COLO668 (cell line): ENCODE data around the gene SLC9A4.
A peak's percentile ranks its signal among the peaks of the same experiment; 100 is the strongest.

Experiments
- DNase-seq: peaks from one replicate; lab custom pipeline; 2025; ENCODE audit not compliant: unreplicated experiment; lab: John Stamatoyannopoulos, UW

The SLC9A4 gene

DNA sequence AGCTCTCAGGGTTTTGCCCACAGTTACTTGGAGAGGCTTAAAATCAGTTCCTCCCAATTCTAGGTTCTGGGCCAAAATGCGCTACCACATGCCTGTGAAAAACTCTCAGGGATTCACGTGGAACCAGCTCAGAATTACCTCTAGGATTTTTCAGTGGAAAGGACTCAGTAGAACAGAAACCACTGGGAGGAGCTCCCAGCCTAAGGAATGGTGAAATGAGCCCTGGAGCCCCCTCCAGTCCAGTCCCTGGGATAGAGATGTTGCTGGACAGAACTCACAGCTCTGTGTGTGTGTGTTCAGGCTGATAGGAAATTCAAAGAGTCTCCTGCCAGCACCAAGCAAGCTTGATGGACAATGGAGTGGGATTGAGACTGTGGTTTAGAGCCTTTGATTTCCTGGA is 21.1 kb upstream of the SLC9A4 start:
- DNase-seq: no peak

DNA sequence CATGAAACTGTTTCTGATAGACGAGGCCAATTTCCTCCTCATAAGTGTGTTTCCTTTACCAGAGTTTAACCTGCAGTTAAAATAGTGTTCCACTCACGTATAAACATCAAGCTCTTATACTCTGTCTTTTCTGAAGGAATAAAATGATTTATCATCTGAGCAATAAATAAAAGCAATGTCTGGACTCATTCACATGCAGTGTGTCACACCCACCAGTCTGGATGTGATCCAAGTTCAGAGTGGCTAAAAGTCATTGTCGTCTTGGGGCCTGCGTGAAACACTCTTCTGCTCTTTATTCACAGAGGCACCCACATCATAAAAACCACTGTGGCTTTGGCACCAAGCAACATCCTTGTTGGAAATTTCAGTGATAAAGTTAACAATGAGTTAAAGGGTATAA is 19.5 kb upstream of the SLC9A4 start:
- DNase-seq: peak; percentile 33

DNA sequence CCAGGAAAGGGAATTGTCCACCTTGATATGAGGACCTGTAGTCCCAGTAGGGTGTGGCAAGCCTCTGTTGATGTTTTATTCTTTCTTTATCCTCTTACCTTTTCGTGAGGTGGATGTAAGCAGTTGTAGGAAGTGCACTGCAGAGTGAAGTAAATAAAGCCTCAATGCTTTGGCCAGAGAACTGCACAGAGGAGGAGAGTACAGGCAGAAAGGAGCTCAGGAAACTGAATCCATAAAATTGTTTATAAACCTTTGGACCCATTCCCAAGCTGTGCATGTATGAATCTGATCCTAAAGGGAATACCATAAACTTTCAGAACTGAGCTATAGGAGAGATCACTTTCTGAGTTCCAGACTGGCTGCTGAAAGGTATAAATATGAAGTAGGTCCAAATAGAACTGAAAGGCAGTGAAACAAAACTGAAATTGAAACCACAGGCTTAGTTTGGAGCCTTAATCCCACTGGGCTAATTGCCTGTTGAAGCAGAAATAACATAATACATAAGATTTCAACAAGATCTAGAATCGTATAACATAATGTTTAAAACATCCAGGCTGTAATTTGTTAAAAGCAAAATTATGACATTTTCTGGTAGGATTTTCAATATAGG is 17.9 kb upstream of the SLC9A4 start:
- DNase-seq: no peak

DNA sequence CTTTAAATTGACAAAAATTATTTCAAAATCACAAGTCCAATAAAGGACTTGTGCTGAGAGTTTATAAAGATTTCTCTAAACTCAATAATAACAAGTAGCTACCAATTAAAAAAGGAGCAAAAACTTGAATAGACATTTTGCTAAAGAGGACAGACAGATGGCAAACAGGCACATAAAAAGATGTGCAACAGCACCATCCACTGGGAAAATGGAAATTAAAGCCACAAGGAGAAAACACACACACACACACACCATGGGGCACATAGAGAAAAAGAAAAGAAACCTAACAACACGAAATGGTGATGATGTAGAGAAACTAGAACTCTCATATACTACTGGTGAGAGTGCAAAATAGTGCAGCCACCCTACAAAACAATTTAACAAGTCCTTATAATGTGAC is 12.6 kb upstream of the SLC9A4 start:
- no peak for DNase-seq

DNA sequence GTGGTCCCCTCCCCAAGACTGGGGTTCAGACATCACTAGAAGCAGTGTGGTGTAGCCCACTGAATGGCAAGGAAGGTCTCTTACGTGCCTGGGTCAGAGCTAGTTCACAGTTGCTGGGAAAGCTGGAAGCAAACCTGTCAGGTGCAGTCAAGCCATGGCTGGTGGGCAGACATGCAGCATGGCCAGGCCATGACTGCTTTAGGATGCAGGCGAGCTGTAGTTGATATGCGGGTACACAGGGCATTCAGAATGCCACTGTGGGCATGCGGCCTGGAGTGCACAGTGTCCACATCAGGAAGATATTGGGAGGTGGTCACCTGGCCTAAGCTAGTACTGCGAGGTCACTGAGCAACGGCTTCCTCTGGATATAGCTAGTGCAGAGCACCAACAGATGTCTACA is 11.8 kb upstream of the SLC9A4 start:
- DNase-seq: no peak

DNA sequence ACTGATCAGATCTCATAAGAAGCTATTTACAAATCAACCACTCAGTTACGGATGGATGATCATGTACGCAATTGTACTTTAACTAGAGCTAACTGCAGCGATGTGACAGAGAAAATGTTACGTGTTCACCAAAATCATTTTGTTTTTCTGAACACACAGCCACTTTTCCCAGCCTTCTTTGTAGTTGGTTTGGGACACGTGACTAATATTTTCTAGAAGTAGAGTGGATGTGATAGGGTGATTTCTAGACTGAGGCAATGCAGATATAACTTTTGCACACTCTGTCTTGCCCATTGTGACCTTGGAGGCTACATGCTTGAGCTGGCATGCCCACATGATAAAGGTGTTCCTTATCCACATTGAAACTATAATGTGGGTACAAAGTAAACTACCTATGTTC is 9.9 kb upstream of the SLC9A4 start:
- DNase-seq: no peak

DNA sequence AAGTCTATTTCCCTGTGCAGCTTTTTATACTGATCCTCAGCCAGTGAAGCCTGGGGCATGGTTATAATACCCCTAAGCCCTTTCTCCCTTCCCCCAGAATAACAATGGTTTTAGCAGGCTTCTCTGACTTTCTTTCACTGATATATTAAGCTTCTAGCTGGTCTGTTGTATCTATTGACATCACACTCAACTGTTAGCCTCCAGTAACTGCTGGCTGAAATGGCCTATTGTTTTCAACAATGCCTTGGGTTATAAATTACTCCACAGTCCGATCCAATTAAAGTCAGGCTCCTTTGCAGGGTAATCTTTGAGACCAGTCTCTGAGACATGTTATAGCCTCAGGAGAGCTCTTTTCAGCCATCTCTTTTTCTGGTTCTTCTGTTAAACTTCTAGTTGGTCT is 2.9 kb upstream of the SLC9A4 start:
- no peak for DNase-seq

DNA sequence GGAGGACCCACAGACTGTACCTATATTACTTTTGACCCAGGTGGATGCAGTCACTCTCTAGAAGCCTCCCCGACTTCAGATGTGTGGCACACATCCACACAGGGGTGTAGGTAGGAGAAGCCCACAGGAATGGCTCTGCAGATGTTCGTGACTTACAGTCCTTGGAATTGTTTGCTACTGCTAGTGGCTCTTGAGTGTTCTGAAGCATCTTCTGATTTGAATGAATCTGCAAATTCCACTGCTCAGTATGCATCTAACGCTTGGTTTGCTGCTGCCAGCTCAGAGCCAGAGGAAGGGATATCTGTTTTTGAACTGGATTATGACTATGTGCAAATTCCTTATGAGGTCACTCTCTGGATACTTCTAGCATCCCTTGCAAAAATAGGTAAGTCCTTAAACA is 605 bp downstream of the SLC9A4 start:
- DNase-seq: no peak

DNA sequence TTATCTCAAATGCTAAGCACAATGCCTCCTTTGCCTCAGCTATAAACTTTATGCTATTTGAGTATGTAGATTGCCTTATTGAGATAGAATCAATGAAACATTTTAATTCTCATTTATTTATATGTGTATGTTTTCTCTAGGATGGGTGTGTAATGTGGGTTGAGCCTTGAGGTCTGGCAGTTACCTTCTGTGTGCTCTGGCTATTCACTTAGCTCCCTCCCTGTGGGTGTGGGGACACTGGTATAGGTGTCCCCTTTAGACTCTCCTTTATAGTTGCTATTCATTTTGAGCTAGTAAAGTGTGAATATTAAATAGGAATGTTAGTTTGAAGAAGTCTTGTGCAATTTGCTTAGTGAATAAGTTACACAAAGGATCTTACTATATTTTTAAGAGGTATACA is 1.8 kb downstream of the SLC9A4 start:
- no peak for DNase-seq

DNA sequence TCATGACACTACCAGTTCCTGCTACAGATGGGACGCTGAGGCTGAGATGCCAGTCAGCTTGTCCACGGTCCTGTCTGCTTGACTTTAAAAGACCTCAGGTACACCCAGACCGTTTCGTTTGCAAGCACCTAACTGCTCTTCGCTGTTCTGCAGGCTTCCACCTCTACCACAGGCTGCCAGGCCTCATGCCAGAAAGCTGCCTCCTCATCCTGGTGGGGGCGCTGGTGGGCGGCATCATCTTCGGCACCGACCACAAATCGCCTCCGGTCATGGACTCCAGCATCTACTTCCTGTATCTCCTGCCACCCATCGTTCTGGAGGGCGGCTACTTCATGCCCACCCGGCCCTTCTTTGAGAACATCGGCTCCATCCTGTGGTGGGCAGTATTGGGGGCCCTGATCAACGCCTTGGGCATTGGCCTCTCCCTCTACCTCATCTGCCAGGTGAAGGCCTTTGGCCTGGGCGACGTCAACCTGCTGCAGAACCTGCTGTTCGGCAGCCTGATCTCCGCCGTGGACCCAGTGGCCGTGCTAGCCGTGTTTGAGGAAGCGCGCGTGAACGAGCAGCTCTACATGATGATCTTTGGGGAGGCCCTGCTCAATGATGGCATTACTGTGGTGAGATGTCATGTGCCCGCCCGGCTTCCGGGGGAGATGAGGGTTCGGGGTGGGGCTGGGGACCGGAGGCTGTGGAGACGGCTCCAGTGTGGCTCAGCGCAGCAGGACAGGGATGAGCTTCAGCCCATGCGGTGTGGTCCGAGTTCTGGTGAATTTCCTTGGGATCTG is 5.9 kb downstream of the SLC9A4 start:
- no peak for DNase-seq

DNA sequence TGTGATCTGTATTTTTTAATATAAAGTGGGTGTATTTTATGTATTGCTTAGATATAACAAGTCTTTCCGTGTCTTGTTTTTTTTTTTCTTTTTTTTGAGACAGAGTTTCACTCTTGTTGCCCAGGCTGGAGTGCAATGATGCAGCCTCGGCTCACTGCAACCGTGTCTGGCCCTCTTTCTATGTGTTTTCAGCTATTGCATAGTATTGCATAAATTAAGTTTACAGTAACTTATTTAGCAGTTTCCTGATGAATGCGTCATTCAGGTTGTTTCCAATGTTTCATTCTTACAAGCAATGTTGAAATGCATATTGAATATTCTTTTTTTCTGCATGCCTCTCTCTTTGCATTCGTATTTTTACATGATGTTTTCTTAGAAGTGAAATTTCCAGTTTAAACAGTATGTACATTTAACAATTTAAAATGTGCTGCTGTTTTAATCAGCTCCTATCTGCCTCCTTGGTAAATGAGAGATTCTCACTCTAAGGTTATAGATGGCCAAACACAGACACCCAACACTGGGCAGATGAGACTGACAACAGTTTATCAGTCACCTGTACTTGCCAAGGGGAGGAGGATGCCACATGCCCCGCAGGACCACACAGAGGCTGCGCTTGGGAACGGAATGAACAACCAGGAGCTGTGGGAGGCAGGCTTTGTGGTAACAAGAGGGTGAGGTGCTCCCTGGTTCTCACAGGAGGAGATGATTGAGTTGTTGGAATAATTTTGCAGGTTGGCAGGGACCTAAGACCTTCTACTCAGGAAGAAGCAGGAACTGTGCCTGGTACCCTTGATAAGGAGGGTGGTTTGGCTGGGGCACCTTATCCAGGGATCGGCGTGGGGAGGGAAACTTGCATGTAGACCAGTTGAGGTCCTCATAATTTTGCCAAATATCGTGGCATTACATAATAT is 7.5 kb downstream of the SLC9A4 start:
- no peak for DNase-seq

DNA sequence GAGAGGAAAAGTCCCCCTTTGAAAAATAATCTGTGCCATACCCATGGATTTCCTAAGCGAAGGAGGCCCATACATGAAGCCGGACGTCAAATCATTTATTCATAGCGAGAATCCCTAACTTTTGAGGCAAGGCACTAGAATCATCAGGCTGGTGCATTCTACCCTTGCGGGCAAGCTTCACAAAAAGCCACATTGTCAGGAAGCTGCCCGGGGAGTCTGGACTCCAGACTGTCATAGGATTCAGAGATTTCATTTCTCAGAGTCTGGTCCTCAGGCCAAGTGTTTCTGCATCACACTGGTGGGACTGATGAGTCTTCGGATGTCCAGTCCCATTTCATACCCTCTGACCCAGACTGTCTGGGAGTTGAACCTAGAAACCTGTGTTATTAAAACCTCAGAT is 8.9 kb downstream of the SLC9A4 start:
- no peak for DNase-seq

DNA sequence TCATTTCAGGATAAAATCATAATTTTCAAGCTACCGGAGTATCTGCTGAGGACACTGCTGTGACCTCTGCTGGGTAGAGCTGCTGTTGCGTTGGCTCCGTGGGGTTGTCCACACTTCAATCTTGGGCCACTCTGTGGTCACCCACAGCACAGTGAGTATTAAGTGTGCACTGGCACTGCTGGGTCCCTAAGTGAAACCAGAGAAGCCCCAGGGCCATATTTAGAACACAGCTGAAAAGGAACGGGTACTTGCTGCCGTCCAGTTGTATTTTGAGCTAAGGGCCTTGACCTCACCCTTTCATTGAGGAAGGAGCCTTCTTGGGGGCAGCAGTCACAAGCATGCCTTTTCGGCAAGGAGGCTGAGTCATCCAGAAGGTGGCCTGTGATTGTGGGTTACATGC is 10.1 kb downstream of the SLC9A4 start:
- DNase-seq: no peak

DNA sequence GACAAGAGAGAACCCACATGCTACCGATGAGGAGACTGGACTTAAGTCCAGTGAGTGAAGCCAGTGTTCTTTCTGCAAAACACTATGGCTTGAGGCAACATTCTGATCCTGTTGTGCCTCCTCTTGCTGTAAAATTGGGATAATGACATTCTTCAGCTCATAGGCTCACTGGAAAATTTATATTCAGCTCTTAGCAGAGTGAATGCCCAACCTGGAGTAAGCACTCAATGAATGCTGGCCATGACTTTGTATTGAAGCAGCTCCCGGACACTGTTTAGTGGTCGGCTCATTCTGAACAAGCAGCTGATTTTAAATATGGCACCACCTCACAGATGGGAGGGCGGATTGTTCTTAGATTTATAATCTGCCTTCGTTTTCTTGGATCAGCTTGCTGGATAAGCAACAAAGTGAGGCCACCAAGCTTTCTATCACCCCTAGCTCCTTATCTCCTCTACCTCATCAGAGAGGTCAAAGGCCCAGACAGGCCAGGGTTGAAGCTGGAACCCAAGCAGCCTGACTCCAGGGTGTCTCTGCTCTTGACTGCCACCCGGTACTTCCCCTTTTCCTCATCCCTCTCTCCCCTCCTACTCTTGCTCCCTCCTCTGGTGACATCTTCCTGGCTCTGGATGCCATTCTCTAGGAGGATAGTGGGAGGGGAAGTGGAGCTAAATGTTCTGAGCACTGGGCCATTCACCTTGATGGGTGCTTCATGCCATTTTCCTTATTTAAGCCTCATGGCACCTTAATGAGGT is 11.5 kb downstream of the SLC9A4 start:
- no peak for DNase-seq

DNA sequence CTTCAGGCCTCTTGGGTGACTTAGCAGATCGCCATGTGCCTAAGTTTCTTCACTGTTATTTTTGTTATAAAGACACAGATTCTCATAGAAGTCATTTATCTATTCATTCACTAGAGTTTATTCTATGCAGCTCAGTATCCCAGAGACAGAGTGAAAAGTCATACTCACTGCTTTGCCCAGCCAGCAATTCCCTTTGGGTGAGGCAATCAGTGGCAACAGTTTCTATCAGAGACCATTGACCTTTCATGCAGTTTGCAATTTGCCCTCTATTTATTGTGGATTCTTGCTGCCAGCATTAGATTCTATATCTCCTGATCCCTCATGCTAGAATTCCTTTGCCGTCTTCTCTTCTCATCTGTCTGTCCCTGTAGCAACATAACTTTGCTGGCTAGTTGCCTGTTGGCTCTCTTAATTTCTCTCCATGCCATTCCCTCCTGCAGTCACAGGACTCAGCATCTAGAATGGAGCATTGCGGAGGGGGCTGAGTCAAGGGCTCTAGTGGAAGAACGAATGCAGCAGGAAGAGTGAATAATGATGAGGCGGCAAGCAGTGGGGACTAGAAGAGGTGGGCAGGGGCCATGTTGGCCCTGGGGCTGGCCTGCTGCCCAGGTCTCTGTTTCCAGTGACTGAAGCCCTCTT is 12.2 kb downstream of the SLC9A4 start:
- DNase-seq: no peak

DNA sequence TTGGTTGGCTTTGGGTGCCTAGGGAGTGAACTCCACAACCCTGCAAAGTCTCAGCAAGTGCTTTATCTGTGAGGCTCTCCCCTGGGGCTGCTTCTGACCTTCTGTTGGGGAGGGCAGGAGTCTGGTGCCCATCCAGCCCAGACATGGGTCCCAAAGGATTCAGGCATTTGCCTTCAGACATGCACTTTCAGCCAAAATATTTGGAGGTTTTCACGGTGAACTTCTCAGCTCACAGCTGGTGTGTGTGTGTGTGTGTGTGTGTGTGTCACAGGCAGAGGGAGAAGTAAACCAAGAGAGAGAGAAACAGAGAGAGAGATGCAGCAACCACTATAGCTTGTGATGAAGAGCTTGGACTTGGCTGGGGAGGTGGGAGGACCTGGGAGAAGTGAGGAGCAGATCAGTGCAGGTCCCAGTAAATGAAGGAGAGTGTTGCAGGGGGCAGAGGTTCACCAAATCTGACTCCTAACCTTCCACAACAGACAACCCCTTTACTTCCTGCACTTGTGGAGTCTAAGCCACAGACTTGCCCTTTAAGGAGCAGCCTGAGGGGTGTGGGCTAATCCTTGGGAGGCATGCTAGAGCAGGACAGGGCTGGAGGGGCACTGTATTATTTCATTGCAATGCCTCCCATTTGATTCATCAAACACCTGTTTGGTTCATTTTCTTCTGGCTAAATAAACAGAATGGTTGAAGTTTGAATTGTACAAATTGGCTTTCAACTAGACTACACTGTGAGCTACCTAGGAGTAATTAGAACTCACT is 14.1 kb downstream of the SLC9A4 start:
- no peak for DNase-seq

DNA sequence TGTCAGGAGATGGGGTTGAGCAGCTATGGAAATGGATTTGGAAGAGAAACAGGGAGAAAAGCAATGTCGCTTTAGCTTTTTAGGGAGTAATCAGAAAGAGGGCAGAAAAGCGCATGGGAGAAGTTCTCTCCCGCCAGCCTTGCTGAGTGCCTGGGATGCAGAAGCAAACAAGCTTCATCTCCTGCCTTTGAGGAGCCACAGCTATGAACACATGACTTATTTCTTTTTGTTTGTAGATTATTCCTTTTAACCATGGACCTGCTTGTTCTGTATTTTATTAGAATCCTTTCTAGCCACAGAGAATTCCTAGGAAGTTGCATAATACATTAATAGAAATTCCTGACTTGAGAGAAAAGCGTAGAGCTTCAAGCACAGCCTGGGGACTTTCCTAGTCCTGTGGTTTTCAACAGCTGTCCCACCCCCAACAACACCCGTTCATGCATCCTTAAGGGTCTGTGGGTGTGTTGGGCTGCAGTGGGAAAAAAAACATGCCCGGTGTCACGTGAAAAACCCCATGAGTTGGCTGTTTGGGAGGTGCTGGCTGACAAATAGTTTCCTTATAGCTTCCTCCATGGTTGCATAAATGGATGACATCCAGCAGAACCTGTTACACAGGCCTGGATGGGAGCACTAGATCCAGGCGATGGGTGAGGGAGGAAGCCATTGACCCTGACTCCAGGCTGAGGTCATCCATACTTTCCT is 14.9 kb downstream of the SLC9A4 start:
- no peak for DNase-seq

DNA sequence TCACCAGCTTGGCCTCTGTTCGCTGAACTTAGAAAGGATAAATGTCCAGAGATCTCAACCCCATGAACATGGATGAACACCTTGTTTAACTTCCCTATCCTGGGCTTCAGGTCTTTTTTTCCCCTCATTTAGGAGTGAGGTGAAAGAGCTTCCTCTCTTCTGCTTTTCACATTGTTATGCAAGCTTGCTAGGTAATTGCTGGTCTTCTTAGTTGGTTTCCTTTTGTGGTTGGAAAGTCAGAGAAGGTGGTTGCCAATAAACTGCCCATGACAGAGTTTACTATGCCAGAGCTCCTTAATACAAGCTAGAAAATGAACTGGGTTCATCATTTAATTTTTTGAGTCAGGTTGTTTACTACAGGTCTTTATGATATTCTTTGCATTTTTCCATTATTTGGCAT is 16.6 kb downstream of the SLC9A4 start:
- DNase-seq: no peak

DNA sequence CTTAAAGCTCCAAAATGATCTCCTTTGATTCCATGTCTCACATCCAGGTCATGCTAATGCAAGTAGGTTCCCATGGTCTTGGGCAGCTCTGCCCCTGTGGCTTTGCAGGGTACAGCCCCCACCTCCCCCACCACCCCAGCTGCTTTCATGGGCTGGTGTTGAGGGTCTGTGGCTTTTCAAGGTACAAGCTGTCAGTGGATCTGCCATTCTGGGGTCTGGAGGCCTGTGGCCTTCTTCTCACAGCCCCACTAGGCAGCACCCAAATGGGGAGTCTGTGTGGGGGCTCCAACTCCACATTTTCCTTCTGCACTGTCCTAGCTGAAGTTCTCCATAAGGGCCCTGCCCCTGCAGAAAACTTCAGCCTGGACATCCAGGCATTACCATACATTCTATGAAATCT is 19.0 kb downstream of the SLC9A4 start:
- no peak for DNase-seq
